Adrenal gland (tissue), 12 donors: ENCODE measurements around the gene NAPA. TPM values are rescaled to one million over a fixed set of nuclear protein-coding genes. Genes with fewer than 3 reads are reported as not detected.

Experiments used
- DNase-seq, 7 donors: peaks; one replicate each; pipeline ENCODE4 v3.0.0-alpha.2; 2019 to 2020
- H3K27ac ChIP-seq, 5 donors: fragments of 200-600 bp; sonication (generic) in 4 of 5; 1 replicate in 3 of 5; 2 replicates in 2 of 5; pipeline versions ENCODE4 v1.5.1 to v1.8.0; 2016 to 2020; ENCODE audit warnings: mild to moderate bottlenecking in 1 of 5
- H3K27me3 ChIP-seq: fragments of 200-600 bp; 2 replicates; pipeline ENCODE4 v1.8.0; 2021
- H3K36me3 ChIP-seq, 2 donors: fragments of 200-600 bp; replicated peaks in 1 of 2; 1 replicate in 1 of 2; 2 replicates in 1 of 2; pipeline versions ENCODE4 v1.5.1 to v1.8.0; 2018 to 2022
- H3K4me1 ChIP-seq, 2 donors: fragments of 200-600 bp; replicated peaks in 1 of 2; 1 replicate in 1 of 2; 2 replicates in 1 of 2; pipeline versions ENCODE4 v1.5.1 to v1.8.0; 2018 to 2021
- H3K4me3 ChIP-seq, 4 donors: fragments of 200-600 bp; sonication (generic) in 3 of 4; one replicate each; pipeline ENCODE4 v1.5.1; 2016 to 2018
- H3K9me3 ChIP-seq, 3 donors: fragments of 200-600 bp; sonication (generic) in 1 of 3; replicated peaks in 1 of 3; 1 replicate in 2 of 3; 2 replicates in 1 of 3; pipeline versions ENCODE4 v1.5.1 to v1.8.0; 2016 to 2021
- CTCF ChIP-seq, 6 experiments: fragments of 450-650 bp in 4 of 6; fragments of 200-600 bp in 2 of 6; sonication (generic) in 1 of 6; IDR thresholded peaks; 1 replicate in 5 of 6; 2 replicates in 1 of 6; pipeline versions ENCODE4 v1.5.1 to v1.8.0; 2016 to 2021; ENCODE audit warnings: antibody characterized with exemption in 6 of 6, mild to moderate bottlenecking in 2 of 6, moderate library complexity in 1 of 6
- POLR2A ChIP-seq, 2 donors: fragments of 450-650 bp; IDR thresholded peaks; one replicate each; pipeline ENCODE4 v1.6.1; 2017; ENCODE audit warnings: antibody characterized with exemption in 2 of 2, mild to moderate bottlenecking in 2 of 2, moderate library complexity in 1 of 2
- WGBS, 4 donors: extraction: QIAGEN DNeasy Blood & Tissue Kit in 2 of 4; methylation state at CpG; one replicate each; pipeline versions ENCODE4 v1.1.5 to v1.1.7; 2013 to 2017; 5-methylcytosine and 5-hydroxymethylcytosine counted together
- intact Hi-C, 2 donors: fragments of 100-400 bp; cut with DNase I; formaldehyde crosslinking; loops; one replicate each; pipeline versions ENCODE4 v1.14.1 to v1.15.0; 2022 to 2023
- polyA plus RNA-seq, 3 donors: library from polyadenylated mRNA; stranded (reverse); fragments of 200-250 nt in 2 of 3; fragments of 350-450 nt in 1 of 3; fragmentation: Illumina TruSeq in 1 of 3; extraction: RNeasy Lipid Tissue Mini Kit (QIAGEN cat#74804) in 1 of 3; gene quantifications; one replicate each; pipeline ENCODE4 v1.2.3, GENCODE V29; 2013 to 2014
- total RNA-seq, 9 donors: library from RNA; depleted of rRNA in 4 of 9; stranded (reverse); fragments of >200 nt in 4 of 9; fragments of 120-200 nt in 1 of 9; fragmentation: NEBNext Ultra II Directional in 1 of 9; extraction: Animal tissue kit (Norgen Biotek cat#: 25700) in 1 of 9; gene quantifications; one replicate each; pipeline versions ENCODE4 v1.1.0 to v1.2.4, GENCODE V29; 2013 to 2023
- donor health status: healthy with polysubstance abuse.
- donor health status: Bipolar disorder and iron deficiency.
- donor health status: DM: yes; HTN: yes; CAD: no.
- donor health status: DM: no; HTN: no; CAD: no.
- donor health status: DM: no; HTN: no; CAD: no.
- donor health status: DM: yes; HTN: yes; CAD: no.

Gene NAPA
- total and polyA plus RNA-seq, 12 donors, result 122 to 481 (median 254) TPM

GRCh38 chr19:47545061-47545948 is 30.4 kb upstream of the NAPA start:
- WGBS, 4 donors, result 41 to 54% (median 46%) methylated on average over 6 to 75 of the region's 75 CpGs
- intact Hi-C loops, result no loop called here
- Histone ChIP-seq H3K27ac (no peak overlapping the region), H3K27me3 (peaks cover 7% of the 10 kb centered on the region), H3K4me3 (no peak overlapping the region), H3K9me3 (no peaks in the 10 kb centered on the region), H3K36me3 (no peaks in the 10 kb centered on the region), H3K4me1 (peaks cover 0 to 8% of the 10 kb centered on the region in 2 donors)
- TF ChIP-seq POLR2A (IDR thresholded peaks at IDR 0.05) (no peak), CTCF (IDR thresholded peaks at IDR 0.05) (no peak)
- DNase-seq, result no peak

GRCh38 chr19:47544476-47544875 is 29.6 kb upstream of the NAPA start:
- Histone ChIP-seq H3K27me3 (peaks cover 7% of the 10 kb centered on the region), H3K4me1 (peaks cover 0 to 8% of the 10 kb centered on the region in 2 donors), H3K36me3 (no peaks in the 10 kb centered on the region), H3K27ac (no peak overlapping the region), H3K4me3 (no peak overlapping the region), H3K9me3 (no peaks in the 10 kb centered on the region)
- intact Hi-C loops, result no loop called here
- DNase-seq, result no peak
- WGBS, 4 donors, result 67 to 87% (median 76%) methylated on average over 6 to 22 of the region's 22 CpGs
- TF ChIP-seq POLR2A (IDR thresholded peaks at IDR 0.05), result no peak
- no peak for TF ChIP-seq CTCF (IDR thresholded peaks at IDR 0.05)

- Histone ChIP-seq H3K9me3 (no peaks in the 10 kb centered on the region), H3K36me3 (no peaks in the 10 kb centered on the region), H3K27me3 (peaks cover 7% of the 10 kb centered on the region), H3K4me1 (peaks cover 0 to 8% of the 10 kb centered on the region in 2 donors), H3K27ac (no peak overlapping the region), H3K4me3 (no peak overlapping the region)
- intact Hi-C loops, result no loop called here
- DNase-seq, result peak in 2 of 7 donors; percentile 16
- TF ChIP-seq POLR2A (IDR thresholded peaks at IDR 0.05), result no peak
- no peak for TF ChIP-seq CTCF (IDR thresholded peaks at IDR 0.05)
- 43 to 74% (median 59%) methylated on average over 11 to 18 of the region's 18 CpGs for WGBS, 4 donors
Measured at GRCh38 chr19:47544075-47544474, 29.2 kb upstream of the NAPA start.

- TF ChIP-seq POLR2A (IDR thresholded peaks at IDR 0.05), result no peak
- no peak for TF ChIP-seq CTCF (IDR thresholded peaks at IDR 0.05)
- H3K4me3 ChIP-seq, result no peak overlapping the region
- DNase-seq, result peak in 1 of 7 donors; percentile 38
- H3K9me3 ChIP-seq, result no peaks in the 10 kb centered on the region
- no peaks in the 10 kb centered on the region for H3K36me3 ChIP-seq
- WGBS, 4 donors, result 59 to 78% (median 68%) methylated on average over 8 to 9 of the region's 9 CpGs
- intact Hi-C loops, result no loop called here
- H3K27ac ChIP-seq, result peak overlapping the region in 1 of 5 donors; percentile 13
- peaks cover 0 to 8% of the 10 kb centered on the region in 2 donors for H3K4me1 ChIP-seq
- H3K27me3 ChIP-seq, result peaks cover 7% of the 10 kb centered on the region
Measured at GRCh38 chr19:47542030-47542475, 27.2 kb upstream of the NAPA start.
